GM12878 (cell line): ENCODE results near the gene HAAO. TPM values are rescaled to one million over a fixed set of nuclear protein-coding genes. Genes with fewer than 3 reads are reported as not detected.
A peak's percentile ranks its signal among the peaks of the same experiment; 100 is the strongest.

Source experiments
- ATF7 ChIP-seq: fragments of 450-650 bp; IDR thresholded peaks from 2 replicates; pipeline ENCODE4 v1.6.1; 2016; ENCODE audit warnings: low read depth, mild to moderate bottlenecking
- BHLHE40 ChIP-seq, 2 experiments: fragments of 450-650 bp in 1 of 2; IDR thresholded peaks; 2 replicates each; pipeline ENCODE4 v1.6.1; 2011 to 2017; ENCODE audit warnings: low read depth in 2 of 2, borderline replicate concordance in 1 of 2, improper control_type of control experiment in 1 of 2, low read length in 1 of 2, mild to moderate bottlenecking in 1 of 2
- DPF2 ChIP-seq: fragments of 450-650 bp; IDR thresholded peaks from 2 replicates; pipeline ENCODE4 v1.6.1; 2017; ENCODE audit warnings: mild to moderate bottlenecking
- FOXM1 ChIP-seq: IDR thresholded peaks from 2 replicates; pipeline ENCODE4 v1.6.1; 2012; ENCODE audit warnings: low read depth, mild to moderate bottlenecking, inconsistent platforms, low read length, moderate library complexity
- HDGF ChIP-seq: fragments of 450-650 bp; IDR thresholded peaks from 2 replicates; pipeline ENCODE4 v1.6.1; 2016; ENCODE audit warnings: antibody characterized with exemption
- IKZF1 ChIP-seq: fragments of 450-650 bp; conservative IDR thresholded peaks from 2 replicates; pipeline ENCODE4 v1.6.1; 2017; ENCODE audit warnings: antibody characterized with exemption, mild to moderate bottlenecking
- KAT2A ChIP-seq: conservative IDR thresholded peaks from 2 replicates; pipeline ENCODE4 v1.6.1; 2011; ENCODE audit warnings: low read depth, low read length; ENCODE audit not compliant: control insufficient read depth
- MEF2B ChIP-seq: fragments of 450-650 bp; IDR thresholded peaks from 2 replicates; pipeline ENCODE4 v1.6.1; 2018; ENCODE audit warnings: mild to moderate bottlenecking, moderate library complexity; ENCODE audit not compliant: partially characterized antibody, poor library complexity, severe bottlenecking
- MXI1 ChIP-seq: fragments of 150-350 bp; IDR thresholded peaks from 2 replicates; pipeline ENCODE4 v1.6.1; 2011; ENCODE audit warnings: low read depth, mild to moderate bottlenecking, inconsistent platforms, low read length, improper control_type of control experiment
- MYB ChIP-seq: fragments of 150-350 bp; IDR thresholded peaks from 2 replicates; pipeline ENCODE4 v1.6.1; 2014; ENCODE audit warnings: mild to moderate bottlenecking, low read depth, low read length, borderline replicate concordance
- RAD51 ChIP-seq: fragments of 450-650 bp; IDR thresholded peaks from 2 replicates; pipeline ENCODE4 v1.6.1; 2016; ENCODE audit warnings: moderate library complexity, mild to moderate bottlenecking, inconsistent platforms
- RUNX3 ChIP-seq: IDR thresholded peaks from 2 replicates; pipeline ENCODE4 v1.6.1; 2012; ENCODE audit warnings: low read length, inconsistent platforms
- SPI1 ChIP-seq: IDR thresholded peaks from 2 replicates; pipeline ENCODE4 v1.6.1; 2011; ENCODE audit warnings: low read depth, mild to moderate bottlenecking, low read length, moderate library complexity, borderline replicate concordance; ENCODE audit not compliant: insufficient read depth
- SRF ChIP-seq, 2 experiments: IDR thresholded peaks; 2 replicates each; pipeline ENCODE4 v1.6.1; 2011; ENCODE audit warnings: low read depth in 2 of 2, low read length in 2 of 2, mild to moderate bottlenecking in 1 of 2, moderate library complexity in 1 of 2
- TCF12 ChIP-seq: IDR thresholded peaks from 2 replicates; pipeline ENCODE4 v1.6.1; 2011; ENCODE audit warnings: low read depth, mild to moderate bottlenecking, low read length
- TCF3 ChIP-seq: IDR thresholded peaks from 2 replicates; pipeline ENCODE4 v1.6.1; 2012; ENCODE audit warnings: low read depth, mild to moderate bottlenecking, low read length, borderline replicate concordance; ENCODE audit not compliant: insufficient read depth
- ZNF24 ChIP-seq: fragments of 450-650 bp; IDR thresholded peaks from 2 replicates; pipeline ENCODE4 v1.6.1; 2017; ENCODE audit warnings: antibody characterized with exemption, mild to moderate bottlenecking
- polyA plus RNA-seq, 11 experiments: library from polyadenylated mRNA; depleted of rRNA in 4 of 11; unstranded in 6 of 11; stranded (reverse) in 5 of 11; fragments of >200 nt; fragmentation: Nextera tagmentation in 4 of 11; fragmentation: Illumina TruSeq in 1 of 11; extraction: Ambion mirVana in 4 of 11; extraction: Trizol in 1 of 11; gene quantifications; 1 replicate in 1 of 11; 2 replicates in 10 of 11; pipeline versions ENCODE4 v1.2.1 to v1.2.3, GENCODE V29; 2011 to 2016; ENCODE audit warnings: inconsistent platforms in 2 of 11, missing spikeins in 2 of 11, low read depth in 1 of 11
- total RNA-seq, 4 experiments: library from RNA; depleted of rRNA in 3 of 4; stranded (reverse); fragments of >200 nt in 3 of 4; fragmentation: Illumina TruSeq in 1 of 4; extraction: Trizol in 1 of 4; gene quantifications; 2 replicates each; pipeline versions ENCODE4 v1.2.1 to v1.2.3, GENCODE V29; 2013 to 2021
- TF ChIP-seq, protein P1 (sequence below): fragments of 450-650 bp; IDR thresholded peaks from 2 replicates; pipeline ENCODE4 v1.6.1; 2017; ENCODE audit warnings: low read depth, mild to moderate bottlenecking, moderate library complexity
- TF ChIP-seq, protein P2 (sequence below): IDR thresholded peaks from 2 replicates; pipeline ENCODE4 v1.6.1; 2011; ENCODE audit warnings: borderline replicate concordance, low read depth, mild to moderate bottlenecking, moderate library complexity, low read length; ENCODE audit not compliant: insufficient read depth, poor library complexity, severe bottlenecking
- TF ChIP-seq, protein P3 (sequence below): IDR thresholded peaks from 2 replicates; pipeline ENCODE4 v1.6.1; 2011; ENCODE audit warnings: borderline replicate concordance, low read depth, mild to moderate bottlenecking, moderate library complexity, mixed read lengths, low read length; ENCODE audit not compliant: insufficient read depth; ENCODE audit errors: extremely low read length
- TF ChIP-seq, protein P4 (sequence below): fragments of 450-650 bp; IDR thresholded peaks from 2 replicates; pipeline ENCODE4 v1.6.1; 2017; ENCODE audit warnings: mild to moderate bottlenecking, moderate library complexity

Gene HAAO
- total and polyA plus RNA-seq, 10 of the 15 experiments (the other 5 are each of a cell fraction or from before 2014, with no cell fraction given): 4.3 to 58.7 (median 26.8) TPM

DNA sequence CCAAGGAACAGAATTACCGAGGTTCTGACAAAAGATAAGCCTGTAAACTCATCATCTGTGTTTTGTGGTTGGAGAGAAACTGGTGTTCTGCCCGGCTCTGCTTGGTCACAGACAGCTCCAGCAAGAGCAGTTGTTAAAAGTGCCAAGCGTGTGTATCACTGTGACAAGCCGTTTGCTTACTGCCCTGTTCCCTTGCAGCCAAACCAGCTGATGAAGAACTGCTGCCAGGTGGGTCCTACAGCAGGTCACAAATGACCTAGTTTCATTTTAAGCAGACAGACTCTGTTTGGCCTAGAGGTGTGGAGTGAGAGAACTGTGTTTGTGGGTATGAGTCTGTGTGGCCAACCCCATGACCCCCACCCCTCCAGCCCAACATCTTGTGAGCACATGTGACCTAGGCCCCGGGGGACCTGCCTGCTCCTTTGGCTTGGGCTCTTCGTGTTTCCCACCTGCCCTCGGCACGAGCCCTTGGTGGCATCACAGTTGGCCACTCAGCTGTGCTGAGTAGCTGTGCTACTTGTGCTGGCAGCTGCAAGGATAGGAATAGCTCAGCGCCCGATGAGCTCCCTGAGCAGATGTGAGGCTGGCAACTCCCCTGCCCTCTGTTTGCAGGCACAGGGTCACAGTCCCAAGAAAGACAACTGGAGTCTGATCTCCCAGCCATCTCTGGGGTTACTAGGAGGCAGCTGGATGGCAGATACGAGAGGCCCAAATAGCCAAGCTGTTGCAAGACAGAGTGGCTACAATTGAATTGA, 38.2 kb downstream of the HAAO start (continued):
- TF ChIP-seq ATF7 (peak; percentile 61), MEF2B (peak; percentile 95), ZNF24 (peak; percentile 54; the same call in 1 of the 2 replicates), FOXM1 (no peak), SPI1 (0 out of 2 replicates have a peak, but pooled peaks have one; percentile 3), IKZF1 (peak; percentile 61; the same call in 1 of the 2 replicates), KAT2A (no peak), SRF (IDR thresholded peaks at IDR 0.05; ENCODE audit: low read depth in 2 of 2, low read length in 2 of 2) (no peak), TCF12 (peak; percentile 82), TCF3 (0 out of 2 replicates have a peak, but pooled peaks have one; percentile 35), MXI1 (peak; percentile 62; the same call in 1 of the 2 replicates), RAD51 (peak; percentile 85), BHLHE40 (IDR thresholded peaks at IDR 0.05; ENCODE audit: borderline replicate concordance in 1 of 2, low read depth in 2 of 2, low read length in 1 of 2) (peak; percentile 88 to 93), MYB (no peak), RUNX3 (peak; percentile 57), HDGF (peak; percentile 67; the same call in 1 of the 2 replicates), DPF2 (peak; percentile 55)
- TF ChIP-seq, protein P1, sequence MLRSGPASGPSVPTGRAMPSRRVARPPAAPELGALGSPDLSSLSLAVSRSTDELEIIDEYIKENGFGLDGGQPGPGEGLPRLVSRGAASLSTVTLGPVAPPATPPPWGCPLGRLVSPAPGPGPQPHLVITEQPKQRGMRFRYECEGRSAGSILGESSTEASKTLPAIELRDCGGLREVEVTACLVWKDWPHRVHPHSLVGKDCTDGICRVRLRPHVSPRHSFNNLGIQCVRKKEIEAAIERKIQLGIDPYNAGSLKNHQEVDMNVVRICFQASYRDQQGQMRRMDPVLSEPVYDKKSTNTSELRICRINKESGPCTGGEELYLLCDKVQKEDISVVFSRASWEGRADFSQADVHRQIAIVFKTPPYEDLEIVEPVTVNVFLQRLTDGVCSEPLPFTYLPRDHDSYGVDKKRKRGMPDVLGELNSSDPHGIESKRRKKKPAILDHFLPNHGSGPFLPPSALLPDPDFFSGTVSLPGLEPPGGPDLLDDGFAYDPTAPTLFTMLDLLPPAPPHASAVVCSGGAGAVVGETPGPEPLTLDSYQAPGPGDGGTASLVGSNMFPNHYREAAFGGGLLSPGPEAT: peak; percentile 56; the same call in 1 of the 2 replicates
- TF ChIP-seq, protein P2, sequence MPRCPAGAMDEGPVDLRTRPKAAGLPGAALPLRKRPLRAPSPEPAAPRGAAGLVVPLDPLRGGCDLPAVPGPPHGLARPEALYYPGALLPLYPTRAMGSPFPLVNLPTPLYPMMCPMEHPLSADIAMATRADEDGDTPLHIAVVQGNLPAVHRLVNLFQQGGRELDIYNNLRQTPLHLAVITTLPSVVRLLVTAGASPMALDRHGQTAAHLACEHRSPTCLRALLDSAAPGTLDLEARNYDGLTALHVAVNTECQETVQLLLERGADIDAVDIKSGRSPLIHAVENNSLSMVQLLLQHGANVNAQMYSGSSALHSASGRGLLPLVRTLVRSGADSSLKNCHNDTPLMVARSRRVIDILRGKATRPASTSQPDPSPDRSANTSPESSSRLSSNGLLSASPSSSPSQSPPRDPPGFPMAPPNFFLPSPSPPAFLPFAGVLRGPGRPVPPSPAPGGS: no peak
- TF ChIP-seq, protein P3, sequence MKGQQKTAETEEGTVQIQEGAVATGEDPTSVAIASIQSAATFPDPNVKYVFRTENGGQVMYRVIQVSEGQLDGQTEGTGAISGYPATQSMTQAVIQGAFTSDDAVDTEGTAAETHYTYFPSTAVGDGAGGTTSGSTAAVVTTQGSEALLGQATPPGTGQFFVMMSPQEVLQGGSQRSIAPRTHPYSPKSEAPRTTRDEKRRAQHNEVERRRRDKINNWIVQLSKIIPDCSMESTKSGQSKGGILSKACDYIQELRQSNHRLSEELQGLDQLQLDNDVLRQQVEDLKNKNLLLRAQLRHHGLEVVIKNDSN: peak; percentile 43
- TF ChIP-seq, protein P4, sequence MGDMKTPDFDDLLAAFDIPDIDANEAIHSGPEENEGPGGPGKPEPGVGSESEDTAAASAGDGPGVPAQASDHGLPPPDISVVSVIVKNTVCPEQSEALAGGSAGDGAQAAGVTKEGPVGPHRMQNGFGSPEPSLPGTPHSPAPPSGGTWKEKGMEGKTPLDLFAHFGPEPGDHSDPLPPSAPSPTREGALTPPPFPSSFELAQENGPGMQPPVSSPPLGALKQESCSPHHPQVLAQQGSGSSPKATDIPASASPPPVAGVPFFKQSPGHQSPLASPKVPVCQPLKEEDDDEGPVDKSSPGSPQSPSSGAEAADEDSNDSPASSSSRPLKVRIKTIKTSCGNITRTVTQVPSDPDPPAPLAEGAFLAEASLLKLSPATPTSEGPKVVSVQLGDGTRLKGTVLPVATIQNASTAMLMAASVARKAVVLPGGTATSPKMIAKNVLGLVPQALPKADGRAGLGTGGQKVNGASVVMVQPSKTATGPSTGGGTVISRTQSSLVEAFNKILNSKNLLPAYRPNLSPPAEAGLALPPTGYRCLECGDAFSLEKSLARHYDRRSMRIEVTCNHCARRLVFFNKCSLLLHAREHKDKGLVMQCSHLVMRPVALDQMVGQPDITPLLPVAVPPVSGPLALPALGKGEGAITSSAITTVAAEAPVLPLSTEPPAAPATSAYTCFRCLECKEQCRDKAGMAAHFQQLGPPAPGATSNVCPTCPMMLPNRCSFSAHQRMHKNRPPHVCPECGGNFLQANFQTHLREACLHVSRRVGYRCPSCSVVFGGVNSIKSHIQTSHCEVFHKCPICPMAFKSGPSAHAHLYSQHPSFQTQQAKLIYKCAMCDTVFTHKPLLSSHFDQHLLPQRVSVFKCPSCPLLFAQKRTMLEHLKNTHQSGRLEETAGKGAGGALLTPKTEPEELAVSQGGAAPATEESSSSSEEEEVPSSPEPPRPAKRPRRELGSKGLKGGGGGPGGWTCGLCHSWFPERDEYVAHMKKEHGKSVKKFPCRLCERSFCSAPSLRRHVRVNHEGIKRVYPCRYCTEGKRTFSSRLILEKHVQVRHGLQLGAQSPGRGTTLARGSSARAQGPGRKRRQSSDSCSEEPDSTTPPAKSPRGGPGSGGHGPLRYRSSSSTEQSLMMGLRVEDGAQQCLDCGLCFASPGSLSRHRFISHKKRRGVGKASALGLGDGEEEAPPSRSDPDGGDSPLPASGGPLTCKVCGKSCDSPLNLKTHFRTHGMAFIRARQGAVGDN: peak; percentile 96
